Measurements from ENCODE around the gene PRKG1.

PRKG1 gene

DNA sequence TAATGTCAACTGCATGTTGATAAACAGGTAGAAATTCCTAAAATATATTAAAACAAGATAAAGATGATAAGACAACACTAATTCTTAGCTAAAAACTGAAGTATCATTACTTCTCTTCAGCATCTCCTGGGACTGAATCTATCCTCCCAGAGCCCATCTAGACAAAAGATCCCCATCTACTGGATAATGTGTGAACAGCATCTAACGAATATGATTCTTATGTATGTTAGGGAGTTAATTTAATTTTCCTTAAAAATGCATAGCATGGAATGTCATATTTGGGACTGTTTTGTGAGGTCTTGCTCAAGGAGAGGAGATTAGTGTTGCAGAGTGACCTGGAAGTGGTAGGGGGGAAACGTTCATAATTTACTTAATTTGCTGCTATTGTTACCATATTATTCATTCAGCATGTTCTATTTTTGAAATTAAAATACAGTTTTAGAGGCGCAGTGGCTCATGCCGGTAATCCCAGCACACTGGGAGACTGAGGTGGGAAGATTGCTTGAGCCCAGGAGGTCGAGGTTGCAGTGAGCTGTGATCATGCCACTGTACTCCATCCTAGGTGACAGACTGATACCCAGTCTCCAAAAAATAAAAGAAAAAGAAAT is 930.2 kb downstream of the PRKG1 start:
- no peak overlapping the region for H3K27ac ChIP-seq
- ChIA-PET POLR2A (ENCODE audit: low non-redundant PET) (no interaction called here), CTCF (interaction anchor here (0.6 to 0.9 kb wide), 6 partner anchors 20 to 960 kb away, joined by 3 to 7 read pairs (median 4); no protein-coding TSS in a partner anchor)
- TF ChIP-seq, protein P1, sequence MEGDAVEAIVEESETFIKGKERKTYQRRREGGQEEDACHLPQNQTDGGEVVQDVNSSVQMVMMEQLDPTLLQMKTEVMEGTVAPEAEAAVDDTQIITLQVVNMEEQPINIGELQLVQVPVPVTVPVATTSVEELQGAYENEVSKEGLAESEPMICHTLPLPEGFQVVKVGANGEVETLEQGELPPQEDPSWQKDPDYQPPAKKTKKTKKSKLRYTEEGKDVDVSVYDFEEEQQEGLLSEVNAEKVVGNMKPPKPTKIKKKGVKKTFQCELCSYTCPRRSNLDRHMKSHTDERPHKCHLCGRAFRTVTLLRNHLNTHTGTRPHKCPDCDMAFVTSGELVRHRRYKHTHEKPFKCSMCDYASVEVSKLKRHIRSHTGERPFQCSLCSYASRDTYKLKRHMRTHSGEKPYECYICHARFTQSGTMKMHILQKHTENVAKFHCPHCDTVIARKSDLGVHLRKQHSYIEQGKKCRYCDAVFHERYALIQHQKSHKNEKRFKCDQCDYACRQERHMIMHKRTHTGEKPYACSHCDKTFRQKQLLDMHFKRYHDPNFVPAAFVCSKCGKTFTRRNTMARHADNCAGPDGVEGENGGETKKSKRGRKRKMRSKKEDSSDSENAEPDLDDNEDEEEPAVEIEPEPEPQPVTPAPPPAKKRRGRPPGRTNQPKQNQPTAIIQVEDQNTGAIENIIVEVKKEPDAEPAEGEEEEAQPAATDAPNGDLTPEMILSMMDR (conservative IDR thresholded peaks at IDR 0.05; ENCODE audit: low read depth) = peak; percentile 67
- peak; percentile 44 for DNase-seq (ENCODE audit: low spot score)

DNA sequence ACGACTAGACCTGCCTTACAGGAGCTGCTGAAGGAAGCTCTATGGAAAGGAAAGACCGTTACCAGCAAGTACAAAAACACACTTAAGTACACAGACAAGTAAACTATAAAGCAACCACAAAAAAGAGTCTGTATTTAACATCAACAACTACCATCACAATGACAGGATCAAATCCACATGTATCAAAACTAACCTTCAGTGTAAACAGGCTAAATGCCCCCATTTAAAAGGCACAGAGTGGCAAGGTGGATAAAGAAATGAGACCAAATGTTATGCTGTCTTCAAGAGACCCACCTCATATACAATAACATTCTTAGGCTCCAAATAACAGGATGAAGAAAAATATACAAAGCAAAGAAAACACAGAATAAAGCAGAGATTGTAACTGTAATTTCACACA is 932.8 kb downstream of the PRKG1 start:
- TF ChIP-seq, protein P1 (conservative IDR thresholded peaks at IDR 0.05; ENCODE audit: low read depth) = no peak
- no peak for DNase-seq (ENCODE audit: low spot score)
- POLR2A ChIA-PET (ENCODE audit: low non-redundant PET) = no interaction called here
- H3K27ac ChIP-seq = no peak overlapping the region
- CTCF ChIA-PET = no interaction called here

DNA sequence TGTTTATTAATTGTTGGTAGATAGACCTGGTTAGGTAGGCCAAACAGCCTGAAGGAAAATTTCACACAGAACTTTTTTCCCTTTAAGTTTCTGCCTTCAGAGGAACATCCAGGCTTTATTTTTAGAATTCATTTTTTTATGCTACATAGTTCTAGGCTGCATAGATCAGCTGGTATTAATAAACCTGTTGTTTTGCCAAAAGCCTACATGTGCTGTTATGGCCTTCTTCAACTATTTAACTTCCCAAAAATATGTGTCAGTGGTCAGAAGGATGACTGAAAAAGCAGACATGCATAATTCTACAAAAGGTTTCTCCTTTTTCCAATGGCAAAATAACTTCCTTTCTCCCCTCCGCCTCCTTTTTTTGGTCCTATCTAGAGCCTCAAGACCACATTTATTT is 936.8 kb downstream of the PRKG1 start:
- DNase-seq (ENCODE audit: low spot score) = no peak
- TF ChIP-seq, protein P1 (conservative IDR thresholded peaks at IDR 0.05; ENCODE audit: low read depth) = no peak
- CTCF ChIA-PET = no interaction called here
- H3K27ac ChIP-seq = no peak overlapping the region
- POLR2A ChIA-PET (ENCODE audit: low non-redundant PET) = no interaction called here

DNA sequence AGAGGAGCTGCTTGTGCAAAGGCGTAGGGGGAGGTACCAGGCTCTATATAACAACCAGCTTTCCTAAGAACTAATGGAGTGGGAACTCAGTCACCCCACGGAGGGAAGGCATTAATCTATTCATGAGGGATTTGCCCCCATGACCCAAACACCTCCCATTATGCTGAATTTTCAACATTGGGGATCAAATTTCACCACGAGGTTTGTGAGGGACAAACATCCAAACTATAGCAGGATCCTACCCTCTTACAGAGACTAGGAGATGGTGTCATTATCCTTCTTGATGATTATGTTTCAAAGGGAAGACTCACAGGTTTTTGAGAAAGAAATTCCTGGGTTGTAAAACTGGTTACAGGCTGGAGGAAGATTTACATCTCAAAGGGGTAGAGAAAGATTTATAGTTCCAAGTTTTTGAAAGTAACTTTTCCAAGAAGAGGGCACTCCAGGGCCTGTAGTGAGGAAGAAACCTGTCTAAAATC is 944.8 kb downstream of the PRKG1 start:
- TF ChIP-seq, protein P1 (conservative IDR thresholded peaks at IDR 0.05; ENCODE audit: low read depth) = no peak
- POLR2A ChIA-PET (ENCODE audit: low non-redundant PET) = no interaction called here
- CTCF ChIA-PET = no interaction called here
- no peak for DNase-seq (ENCODE audit: low spot score)
- H3K27ac ChIP-seq = no peak overlapping the region

DNA sequence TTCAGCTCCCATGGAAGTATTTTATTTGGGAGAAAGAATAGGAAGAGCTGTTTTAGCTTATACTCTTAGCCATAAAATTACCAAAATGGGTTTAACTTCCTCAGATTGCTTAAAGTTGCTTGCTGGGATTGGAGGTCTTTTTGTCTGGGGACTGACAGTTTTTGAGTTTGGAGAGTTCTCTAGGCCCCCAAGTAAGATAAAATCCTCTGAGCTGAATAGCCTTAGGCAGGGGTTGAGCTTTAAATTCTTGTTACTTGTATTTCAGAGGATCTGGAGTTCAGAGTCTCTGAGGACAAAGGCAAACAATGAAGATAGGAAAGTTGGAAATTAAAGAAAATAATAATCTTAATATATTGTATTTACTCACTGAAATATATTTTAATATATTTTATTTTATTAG is 945.4 kb downstream of the PRKG1 start:
- TF ChIP-seq, protein P1 (conservative IDR thresholded peaks at IDR 0.05; ENCODE audit: low read depth) = no peak
- ChIA-PET CTCF (no interaction called here), POLR2A (ENCODE audit: low non-redundant PET) (no interaction called here)
- H3K27ac ChIP-seq = no peak overlapping the region
- DNase-seq (ENCODE audit: low spot score) = no peak

DNA sequence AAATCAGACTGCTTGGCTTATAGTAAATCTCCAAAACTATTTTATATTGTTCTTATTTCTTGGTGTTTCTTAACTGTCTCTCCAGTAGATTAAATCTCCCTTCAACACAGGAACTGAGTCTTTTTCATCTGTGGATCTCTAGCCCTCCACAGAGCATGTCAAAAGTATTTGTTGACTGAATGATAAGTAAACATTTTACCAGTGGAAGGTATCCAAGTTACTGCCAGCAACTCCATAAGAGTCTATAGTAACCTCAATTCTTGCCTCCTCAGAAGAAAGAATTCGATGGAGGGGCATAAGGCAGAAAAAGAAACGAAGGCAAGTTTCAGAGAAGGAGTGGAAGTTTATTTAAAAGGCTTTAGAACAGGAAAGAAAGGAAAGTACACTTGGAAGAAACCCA is 945.9 kb downstream of the PRKG1 start:
- TF ChIP-seq, protein P1 (conservative IDR thresholded peaks at IDR 0.05; ENCODE audit: low read depth) = no peak
- no peak for DNase-seq (ENCODE audit: low spot score)
- no peak overlapping the region for H3K27ac ChIP-seq
- ChIA-PET CTCF (no interaction called here), POLR2A (ENCODE audit: low non-redundant PET) (no interaction called here)
